ENCODE data around the gene ATF6.
A peak's percentile ranks its signal among the peaks of the same experiment; 100 is the strongest.
"Not testable (repeated sequence)": the region's sequence is repeated elsewhere in the genome, so short reads cannot be mapped to it uniquely, and the experiment has no call there.

Gene ATF6, protein sequence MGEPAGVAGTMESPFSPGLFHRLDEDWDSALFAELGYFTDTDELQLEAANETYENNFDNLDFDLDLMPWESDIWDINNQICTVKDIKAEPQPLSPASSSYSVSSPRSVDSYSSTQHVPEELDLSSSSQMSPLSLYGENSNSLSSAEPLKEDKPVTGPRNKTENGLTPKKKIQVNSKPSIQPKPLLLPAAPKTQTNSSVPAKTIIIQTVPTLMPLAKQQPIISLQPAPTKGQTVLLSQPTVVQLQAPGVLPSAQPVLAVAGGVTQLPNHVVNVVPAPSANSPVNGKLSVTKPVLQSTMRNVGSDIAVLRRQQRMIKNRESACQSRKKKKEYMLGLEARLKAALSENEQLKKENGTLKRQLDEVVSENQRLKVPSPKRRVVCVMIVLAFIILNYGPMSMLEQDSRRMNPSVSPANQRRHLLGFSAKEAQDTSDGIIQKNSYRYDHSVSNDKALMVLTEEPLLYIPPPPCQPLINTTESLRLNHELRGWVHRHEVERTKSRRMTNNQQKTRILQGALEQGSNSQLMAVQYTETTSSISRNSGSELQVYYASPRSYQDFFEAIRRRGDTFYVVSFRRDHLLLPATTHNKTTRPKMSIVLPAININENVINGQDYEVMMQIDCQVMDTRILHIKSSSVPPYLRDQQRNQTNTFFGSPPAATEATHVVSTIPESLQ

DNA sequence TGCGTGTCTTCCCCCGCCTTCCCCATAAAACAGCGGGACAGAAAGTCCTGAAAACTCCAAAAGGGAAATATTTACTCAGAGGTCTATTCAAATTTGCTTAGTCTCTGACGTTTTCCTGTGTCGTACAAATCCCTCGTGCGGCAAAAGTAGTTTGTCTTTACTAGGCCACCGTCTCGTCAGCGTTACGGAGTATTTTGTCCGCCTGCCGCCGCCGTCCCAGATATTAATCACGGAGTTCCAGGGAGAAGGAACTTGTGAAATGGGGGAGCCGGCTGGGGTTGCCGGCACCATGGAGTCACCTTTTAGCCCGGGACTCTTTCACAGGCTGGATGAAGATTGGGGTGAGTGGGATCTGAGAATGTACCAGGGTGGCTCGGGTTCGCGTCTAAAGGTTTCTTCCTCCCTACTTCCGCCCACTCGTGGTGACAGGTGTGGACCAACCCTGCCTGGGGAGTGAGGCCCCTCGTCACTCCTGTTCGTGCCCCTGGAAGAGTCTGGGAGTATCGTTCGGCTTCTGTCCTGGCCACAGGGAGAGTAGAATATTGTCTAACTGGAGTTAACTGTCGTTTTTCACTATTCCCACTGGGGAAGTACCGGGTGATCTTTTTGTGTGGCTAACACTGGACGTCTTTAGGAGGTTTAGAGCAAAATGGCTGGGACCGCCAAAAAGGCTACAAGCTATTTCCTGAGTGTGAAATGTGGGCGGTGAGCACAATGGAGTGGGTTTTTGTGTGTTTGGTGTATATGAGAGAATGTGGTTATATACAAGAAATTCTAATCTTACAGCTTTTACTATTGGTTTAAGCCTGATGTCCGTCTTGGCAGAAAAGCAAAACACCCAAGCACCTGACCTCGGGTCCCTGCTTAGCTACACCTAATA is at the start of gene ATF6:
TSS of gene ATF6 (plus strand) at position 219 of the 880 bp plus-strand sequence. CDS start at position 260, 41 bp downstream.
- peak; percentile 76 for DNase-seq

DNA sequence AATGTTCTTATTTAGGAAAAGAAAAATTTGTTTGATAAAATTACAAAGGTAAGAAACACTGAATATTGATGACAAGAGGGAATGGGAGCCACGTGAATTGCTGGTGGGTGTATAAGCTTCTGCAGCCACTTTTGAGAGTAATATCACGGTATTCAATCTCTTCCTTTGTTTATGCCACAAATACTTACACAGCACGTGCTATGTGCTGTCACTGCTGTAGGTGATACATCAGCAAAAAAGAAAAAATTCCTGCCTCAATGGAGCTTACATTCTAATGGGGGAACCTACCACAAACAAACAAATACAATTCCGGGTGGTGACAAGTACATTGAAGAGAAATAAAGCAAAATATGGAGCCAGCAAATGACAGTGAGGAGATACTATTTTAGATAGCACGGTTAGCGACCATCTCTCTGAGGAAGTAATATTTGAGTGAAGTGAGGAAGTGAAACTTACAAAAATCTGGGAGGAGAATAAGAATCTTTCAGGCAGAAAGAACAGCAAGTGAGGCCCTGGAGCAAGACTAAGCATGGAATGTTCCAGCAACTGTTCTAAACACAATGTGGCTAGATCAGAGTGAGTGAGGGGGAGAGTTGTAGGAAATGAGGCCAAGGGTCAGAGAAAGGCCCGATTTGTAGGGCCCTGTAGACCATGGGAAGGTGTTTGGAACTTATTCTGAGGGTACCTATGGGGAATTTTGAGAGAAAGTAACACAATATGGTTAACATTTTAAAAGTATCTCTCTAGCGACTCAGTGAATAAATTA is 47.4 kb upstream of the ATF6 start:
- DNase-seq: no peak

DNA sequence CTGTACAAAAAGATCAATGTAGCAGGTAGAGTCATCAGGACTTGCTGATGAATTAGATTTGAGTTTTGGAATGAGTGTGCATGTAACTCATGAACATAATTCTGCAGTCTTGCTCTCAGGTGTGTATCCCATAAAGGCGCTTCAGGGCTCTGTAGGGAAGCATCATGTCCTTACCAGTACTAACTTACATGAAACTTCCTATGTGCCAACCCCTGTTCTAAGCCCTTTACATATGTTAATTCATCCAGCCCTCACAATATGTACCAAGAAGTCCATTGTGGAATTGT is 46.9 kb upstream of the ATF6 start:
- no peak for DNase-seq

DNA sequence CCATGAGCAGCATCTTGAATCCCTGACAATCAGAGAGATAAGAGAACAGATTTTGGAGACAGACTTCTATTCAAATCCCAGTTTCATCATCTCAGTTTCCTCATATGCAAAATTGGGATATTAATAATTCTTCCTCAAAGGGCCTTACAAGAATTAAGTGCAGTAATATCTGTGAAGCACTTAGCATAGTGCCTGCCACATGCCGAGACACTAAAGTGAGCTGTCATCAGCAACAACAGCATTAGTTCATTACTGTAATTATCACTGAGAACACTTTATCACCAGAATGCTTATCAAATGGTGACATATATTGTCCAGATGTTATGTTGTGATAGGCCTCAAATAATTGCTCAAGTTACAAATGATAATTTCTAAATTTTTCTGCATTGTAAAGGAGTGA is 45.7 kb upstream of the ATF6 start:
- no peak for DNase-seq

DNA sequence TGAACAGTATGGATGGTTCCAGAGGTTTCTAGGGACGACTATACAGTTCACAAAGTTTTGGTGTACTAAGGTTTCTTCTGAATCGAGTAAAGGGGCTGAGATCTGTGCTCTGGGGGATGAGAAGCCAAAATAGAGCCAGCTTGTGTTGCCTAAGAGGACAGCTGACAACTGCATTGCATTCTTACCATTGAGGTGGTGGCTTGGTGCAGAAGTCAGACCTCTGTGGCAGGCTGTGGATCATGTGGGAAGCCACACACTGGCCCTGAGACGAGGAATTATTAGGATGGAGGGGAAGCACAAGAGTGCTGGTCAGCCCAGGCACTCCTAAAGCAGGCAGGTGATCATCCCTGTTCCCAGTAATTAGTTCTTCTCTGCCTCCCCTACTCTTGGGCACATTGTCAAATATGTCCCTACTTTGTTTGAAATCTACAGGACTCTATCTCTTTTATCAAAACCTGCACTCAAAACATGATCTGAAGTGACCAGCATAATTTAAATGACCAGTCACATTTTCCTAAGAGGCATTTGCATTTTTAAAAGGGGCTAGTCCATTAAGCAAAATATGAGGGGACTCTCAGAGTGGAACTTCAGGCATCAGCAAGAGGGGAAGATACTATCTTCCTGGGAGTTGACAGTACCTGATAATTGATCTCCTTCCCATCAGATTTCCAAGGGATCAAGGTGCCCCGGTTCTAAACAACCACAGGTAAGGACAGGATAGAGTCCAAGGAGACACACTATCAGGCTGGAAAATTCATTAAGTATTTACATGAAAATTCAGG is 45.0 kb upstream of the ATF6 start, which contains the start of gene FCRLB:
TSS of gene FCRLB (plus strand) at position 589 of the 782 bp plus-strand sequence. CDS start 1,129 bp downstream, outside the sequence.
- DNase-seq: no peak

DNA sequence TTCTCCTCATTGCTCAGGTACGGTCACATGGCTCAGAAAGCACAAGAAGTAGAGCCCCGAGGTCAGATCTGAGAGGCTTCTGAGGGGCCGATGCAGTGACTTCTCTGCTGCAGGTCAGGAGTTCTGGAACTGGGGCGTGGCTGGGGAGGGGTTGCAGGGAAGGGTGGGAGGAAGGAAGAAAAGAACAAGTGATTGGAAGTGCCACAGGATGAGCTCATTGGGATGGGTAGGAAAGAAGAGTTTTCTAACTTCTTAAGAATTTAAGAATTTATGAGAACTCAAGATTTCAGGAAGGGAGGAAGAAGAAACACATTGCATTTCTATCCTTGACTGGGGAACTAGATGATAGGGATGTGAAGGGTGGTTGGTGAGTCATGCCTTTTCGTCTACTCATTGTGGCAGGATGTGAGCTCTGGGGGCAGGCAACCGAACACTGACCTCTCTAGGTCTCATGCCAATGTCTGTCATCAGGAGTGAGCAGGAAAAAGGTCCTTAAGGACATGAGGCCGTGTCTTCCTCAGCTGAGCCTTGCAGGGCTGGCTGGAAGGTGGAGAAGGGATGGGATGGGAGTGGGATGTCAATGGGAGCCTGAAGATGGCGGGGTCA is 44.3 kb upstream of the ATF6 start:
- DNase-seq: no peak

DNA sequence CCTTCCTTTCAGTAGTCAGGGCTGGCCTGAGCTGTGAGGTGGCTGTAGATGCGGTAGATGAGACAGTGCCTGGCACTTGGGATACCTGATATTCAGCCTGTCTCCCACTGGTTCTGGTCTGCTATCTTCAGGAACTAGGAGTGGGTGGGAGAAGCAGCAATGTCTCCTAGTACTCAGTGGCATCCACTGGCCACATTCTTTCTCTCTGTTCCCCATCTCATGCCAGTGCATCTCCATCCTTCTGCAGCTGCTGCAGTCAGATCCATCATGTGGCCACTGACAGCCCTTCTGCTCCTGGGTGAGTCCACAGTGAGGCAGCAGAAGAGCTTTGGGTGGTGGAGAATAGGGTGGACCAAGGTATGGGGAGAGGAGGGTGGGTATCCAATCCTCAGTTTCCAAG is 43.7 kb upstream of the ATF6 start:
- no peak for DNase-seq

DNA sequence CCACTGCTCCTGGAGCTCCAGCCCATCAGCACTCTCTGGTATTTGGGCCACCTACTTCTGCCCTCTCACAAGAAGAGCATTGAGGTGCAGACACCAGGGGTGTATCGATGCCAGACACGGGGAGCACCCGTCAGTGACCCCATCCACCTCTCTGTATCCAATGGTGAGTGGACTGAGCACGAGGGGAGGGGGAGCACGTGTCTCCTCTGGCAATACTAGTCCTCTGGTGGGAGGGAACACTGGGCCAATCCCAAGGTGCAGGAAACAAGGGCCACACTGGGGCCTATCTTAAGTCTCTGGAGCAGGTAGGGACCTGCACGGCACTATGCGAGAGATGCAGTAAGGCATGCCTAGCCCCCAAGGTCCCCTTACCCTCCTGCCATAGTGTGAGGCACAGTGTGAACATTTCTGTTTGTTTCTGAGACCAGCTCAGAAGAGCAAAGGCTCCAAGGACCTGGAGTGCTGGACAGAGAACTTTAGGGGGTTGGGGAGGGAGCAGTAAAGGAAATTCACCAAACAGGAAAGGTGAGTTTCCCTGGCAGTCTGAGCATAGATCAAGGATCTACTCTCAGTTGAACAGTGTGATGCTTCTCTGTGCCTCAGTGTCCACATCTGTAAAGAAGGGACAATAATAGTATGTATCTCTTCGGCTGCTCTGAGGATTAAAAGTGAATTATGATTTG is 42.5 kb upstream of the ATF6 start:
- no peak for DNase-seq

DNA sequence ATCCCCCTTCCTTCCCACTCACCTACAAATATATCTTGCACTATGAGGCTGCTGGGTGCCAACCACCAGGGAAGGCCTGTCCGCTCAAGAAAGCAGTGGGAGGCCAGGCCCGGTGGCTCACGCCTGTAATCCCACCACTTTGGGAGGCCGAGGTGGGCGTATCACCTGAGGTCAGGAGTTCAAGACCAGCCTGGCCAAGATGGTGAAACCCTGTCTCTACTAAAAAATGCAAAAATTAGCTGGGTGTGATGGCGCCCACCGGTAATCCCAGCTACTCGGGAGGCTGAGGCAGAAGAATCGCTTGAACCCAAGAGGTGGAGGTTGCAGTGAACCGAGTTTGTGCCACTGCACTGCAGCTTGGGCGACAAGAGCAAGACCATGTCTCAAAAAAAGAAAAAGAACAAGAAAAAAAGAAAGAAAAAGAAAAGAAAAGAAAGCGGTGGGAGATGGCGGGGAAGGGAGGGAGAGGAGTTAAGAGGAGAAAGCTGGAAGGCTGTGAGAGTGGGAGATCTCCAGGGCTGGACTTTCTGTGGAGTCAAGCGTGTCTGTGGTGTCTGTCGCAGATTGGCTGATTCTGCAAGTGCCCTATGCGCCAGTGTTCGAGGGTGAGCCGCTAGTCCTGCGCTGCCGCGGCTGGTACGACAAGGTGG is 40.7 kb upstream of the ATF6 start:
- not testable (repeated sequence) for DNase-seq

DNA sequence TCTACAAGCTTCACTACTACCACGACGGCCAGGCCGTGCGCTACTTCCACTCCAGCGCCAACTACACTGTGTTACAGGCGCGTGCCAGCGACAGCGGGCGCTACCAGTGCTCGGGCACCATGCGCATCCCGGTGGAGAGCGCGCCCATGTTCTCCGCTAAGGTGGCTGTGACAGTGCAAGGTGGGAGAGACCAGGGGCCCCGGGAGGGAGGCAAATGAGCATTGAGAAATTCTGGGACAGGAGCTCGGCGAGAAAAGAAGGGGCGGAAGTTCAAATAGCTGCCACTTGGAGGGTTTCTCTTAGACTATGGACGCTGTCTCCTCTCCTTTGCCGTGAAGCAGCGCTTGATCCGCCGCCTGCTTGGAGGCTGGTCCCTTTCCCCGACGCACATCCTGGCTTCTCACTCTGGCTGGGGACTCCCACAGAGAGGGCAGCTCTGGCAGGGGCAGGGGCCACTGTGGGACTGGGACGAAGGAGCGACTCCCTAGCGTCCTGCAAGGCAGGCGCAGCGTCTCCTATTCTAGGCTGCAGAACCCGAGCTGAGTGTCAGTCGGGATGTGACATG is 40.1 kb upstream of the ATF6 start:
- no peak for DNase-seq

DNA sequence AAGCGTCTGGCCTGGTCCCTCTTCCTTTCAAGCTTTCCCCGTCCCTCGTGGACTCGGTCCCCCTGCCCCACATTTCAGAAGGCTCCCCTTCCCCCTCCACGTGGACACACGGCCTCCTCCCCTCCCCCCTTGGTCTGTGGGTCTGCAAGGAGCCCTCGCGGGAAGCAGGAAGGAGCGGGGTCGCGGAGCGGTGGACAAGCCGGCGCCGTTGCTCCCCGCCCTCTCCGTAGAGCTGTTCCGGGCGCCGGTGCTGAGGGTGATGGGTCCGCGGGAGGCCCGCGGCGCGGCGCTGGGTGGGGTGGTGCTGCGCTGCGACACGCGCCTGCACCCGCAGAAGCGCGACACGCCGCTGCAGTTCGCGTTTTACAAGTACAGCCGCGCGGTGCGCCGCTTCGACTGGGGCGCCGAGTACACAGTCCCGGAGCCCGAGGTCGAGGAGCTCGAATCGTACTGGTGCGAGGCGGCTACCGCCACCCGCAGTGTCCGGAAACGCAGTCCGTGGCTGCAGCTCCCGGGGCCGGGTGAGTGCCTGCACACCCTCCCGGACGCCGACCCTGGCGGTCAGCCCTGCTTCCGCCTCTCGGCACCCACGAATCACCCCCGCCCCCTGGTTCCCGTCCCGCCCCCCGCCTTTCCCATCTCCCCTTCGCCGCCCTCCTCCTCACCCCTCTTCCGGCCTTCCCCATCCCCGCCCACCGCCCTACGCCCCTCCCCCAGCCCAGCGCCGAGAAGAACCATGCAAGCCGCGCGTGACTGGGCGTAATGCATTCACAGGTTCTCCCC is 39.5 kb upstream of the ATF6 start:
- DNase-seq: no peak

DNA sequence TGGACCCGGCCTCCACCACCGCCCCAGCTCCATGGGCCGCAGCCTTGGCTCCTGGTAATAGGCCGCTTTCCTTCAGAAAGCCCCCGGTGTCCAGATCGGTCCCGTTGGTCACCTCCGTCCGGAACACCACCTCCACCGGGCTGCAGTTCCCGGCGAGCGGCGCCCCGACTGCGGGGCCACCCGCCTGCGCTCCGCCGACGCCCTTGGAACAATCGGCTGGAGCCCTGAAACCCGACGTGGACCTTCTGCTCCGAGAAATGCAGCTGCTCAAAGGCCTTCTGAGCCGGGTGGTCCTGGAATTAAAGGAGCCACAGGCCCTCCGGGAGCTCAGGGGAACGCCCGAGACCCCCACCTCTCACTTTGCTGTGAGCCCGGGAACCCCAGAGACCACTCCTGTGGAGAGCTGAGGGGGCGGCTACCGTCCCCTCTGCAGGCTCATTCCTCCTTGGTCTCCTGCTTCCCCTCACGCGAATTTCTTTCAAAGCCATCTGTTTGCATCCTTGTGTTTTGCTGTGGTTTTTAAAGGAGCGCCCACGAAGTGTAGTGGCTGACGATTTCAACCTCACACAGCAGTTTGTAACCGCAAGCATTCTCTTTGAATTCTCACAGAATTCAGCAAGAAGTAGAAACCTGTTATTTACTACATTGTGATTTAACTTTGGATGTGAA is 38.7 kb upstream of the ATF6 start:
- DNase-seq: no peak

DNA sequence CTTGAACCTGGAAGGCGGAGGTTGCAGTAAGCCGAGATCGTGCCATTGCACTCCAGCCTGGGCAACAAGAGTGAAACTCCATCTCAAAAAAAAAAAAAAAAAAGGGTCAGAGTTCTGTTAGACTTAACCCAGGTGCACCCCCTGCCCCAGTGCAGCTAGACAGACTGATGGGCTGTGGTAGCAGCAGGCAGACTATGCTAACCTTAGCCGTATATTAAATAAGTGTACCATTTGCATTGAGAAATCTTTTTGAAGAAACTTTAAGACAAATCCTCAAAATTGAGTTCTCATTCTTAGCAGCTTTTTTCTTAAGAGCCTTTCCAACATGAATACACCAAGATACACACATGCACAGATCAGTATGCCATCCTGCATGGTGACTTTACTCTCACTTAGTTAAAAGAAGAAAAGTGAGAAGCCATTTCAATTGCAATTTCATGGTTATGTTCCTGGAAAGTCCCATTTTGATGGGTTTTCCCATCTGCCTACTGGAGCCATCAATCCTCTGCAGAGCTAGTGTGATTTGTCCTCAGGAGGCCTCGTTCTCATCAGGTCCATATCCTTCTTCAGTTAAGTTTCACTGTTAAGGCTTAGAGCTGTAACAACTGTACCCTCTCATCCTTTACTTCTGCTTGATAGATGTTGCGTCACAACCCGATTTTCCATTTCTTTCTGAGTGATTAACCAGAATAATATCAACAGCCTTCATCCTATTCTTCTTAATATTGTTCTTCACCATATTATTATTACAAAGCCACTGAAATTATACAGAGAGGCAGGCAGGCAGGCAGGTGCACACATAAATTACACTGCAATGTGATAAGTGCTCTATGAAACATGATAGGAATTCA is 37.5 kb upstream of the ATF6 start:
- DNase-seq: no peak

DNA sequence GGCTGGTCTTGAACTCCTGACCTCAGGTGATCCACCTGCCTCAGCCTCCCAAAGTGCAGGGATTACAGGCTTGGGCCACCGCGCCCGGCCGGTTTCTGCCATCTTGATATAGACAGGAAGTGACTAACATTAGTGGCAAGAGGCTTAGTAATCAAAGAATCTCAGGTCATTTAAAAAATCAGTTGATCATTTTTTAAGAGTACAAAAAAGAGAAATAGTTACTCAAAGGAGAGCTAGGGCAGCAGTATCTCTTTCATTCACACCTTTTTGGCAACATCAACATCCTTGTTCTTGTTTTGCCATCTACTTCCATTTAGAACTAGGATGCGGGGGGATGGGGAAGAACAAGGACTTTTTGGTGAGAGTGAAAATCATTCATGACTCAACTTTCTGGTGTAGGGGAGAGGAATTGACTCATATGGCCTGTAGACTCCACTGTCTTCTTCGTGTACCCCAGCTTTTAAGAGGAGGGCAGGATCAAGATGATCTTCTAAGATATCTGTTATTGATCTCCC is 36.0 kb upstream of the ATF6 start:
- DNase-seq: no peak

DNA sequence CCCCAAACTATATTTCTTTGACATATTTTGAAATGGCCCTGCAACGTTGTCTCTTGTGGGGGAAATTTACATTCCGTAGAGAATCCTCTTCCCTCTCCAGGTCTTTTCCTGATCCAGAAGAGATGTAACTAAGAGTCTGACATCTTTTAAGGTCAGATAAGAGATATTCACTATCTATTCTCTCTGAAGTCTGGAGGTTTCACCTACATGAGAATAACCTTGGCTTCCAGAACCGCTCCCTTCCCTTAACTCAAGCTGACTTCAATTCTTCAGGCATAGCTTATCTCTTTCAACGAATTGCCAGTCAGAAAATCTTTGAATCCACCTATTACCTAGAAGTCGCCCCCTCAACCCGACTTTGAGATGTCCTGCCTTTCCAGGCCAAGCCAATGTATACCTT is 34.9 kb upstream of the ATF6 start:
- DNase-seq: no peak

DNA sequence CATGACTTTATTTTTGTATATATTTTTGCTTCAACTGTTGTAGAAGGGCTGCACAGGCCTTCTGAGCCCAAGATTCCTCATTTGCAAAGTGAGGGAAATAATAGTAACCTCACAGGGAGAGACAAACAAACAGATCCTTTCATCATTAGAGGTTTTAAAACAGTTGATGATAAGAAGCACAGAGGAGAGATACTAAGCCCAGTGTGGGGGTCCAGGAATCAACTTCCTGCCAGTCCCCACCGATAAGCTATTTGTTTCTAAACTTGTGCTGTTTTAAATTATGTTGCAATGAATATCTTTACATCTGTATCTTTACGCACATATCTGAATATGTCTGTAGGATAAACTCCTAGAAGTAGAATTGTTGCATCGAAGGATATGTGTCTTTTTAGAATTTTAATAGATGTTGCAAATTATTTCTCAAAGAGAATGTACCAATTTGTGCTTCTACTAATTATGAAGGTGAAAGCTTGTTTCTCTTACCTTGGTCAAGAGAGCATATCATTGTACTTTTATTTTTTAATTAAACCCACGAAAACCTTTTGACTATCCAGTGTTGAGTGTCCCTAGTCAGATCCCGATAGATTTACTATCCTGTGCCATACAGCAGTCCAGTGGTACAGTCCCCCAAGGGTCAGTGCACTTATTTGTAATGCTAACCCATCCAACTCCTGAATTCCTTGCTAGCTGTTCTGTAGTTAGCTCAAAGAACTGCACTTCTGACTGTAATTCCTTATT is 34.0 kb upstream of the ATF6 start:
- no peak for DNase-seq

DNA sequence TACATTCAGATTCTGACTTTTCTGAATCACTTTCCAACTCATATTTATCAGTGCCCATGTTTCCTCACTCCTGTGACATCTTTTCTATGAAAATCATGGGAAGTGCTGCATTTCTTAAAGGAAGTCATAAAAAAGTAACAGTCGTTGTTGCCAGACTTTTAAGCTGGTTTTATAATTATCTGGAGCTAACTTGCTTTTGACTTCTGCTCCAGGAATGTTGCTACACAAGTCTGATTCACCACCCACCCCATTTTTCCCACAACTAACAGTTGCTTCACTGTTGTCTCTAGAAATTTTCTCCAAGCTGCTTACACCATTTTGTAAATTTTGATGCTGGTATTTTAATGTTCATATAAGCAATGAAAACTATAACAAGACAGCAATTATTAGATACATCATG is 32.6 kb upstream of the ATF6 start:
- no peak for DNase-seq

All from NCI-H1417 treated with DMSO at 0.1 percent for 48 hours (cell line).